GM19468 (cell line): ENCODE measurements around the gene VASH2.
A peak's percentile ranks its signal among the peaks of the same experiment; 100 is the strongest.
"Not testable (repeated sequence)": the region's sequence is repeated elsewhere in the genome, so short reads cannot be mapped to it uniquely, and the experiment has no call there.

Experiments
- ATAC-seq: cut with Tn5 transposase; IDR thresholded peaks from one replicate; pipeline ENCODE4 v1.9.1; 2021; ENCODE audit warnings: mild to moderate bottlenecking, moderate library complexity, moderate number of reproducible peaks; ENCODE audit not compliant: unreplicated experiment; ENCODE audit errors: extremely low read depth

The VASH2 gene

GRCh38 chr1:212950243-212951125 lies at the start of gene VASH2:
Gene VASH2 (plus strand): TSS chr1:212950541. CDS start chr1:212951543, 1,002 bp downstream.
- peak; percentile 91 for ATAC-seq

DNA sequence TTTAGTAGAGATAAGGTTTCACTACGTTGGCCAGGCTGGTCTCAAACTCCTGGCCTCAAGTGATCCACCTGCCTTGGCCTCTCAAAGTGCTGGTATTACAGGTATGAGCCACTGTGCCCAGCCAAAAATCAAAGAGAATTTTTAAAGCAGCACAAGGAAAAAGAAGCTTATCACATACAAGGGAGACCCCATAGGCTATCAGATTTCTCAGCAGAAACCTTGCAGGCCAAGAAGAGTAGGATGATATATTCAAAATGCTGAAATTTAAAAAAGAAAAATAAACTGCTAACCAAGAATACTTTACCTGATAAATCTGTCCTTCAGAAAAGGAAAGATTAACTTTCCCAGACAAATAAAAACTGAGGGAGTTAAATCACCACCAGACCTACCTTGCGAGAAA lies 49.1 kb upstream of the VASH2 start:
- no peak for ATAC-seq

DNA sequence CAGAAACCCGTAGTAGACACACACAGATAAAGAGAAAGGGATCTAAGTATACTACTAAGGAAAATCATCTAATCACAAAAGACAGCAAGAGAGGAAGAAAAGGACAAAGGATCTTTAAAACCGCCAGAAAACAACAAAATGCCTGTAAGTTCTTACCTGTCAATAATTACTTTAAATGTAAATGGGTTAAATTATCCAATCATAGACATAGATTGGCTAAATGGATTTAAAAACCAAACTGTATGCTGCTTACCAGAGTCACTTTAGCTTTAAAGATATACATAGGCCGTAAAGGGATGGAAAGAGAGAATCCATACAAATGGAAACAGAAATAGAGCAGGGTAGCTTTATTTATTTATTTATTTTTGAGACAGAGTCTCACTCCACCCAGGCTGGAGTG lies 48.3 kb upstream of the VASH2 start:
- no peak for ATAC-seq

- ATAC-seq: no peak
Observed at GRCh38 chr1:212903664-212904063, 46.7 kb upstream of the VASH2 start.

- ATAC-seq: not testable (repeated sequence)
Observed at GRCh38 chr1:212908071-212908470, 42.3 kb upstream of the VASH2 start.

DNA sequence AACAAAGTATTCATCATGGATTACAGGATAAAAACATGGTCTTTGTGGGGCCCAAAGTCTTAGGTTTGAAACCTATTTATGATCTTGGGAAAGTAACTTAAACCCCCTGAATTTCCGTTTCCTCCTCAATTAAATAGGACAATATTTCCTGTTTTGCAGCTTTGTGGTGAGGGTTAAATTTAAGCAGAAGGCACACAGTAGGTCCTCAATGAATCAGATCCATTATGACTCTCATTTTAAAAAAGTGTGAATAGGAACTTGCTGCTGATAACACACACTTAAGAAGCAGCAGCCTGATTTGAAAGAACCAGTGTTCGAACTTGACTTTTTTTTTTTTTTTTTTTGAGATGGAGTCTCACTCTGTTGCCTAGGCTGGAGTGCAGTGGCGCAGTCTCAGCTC lies 41.4 kb upstream of the VASH2 start:
- ATAC-seq: no peak

DNA sequence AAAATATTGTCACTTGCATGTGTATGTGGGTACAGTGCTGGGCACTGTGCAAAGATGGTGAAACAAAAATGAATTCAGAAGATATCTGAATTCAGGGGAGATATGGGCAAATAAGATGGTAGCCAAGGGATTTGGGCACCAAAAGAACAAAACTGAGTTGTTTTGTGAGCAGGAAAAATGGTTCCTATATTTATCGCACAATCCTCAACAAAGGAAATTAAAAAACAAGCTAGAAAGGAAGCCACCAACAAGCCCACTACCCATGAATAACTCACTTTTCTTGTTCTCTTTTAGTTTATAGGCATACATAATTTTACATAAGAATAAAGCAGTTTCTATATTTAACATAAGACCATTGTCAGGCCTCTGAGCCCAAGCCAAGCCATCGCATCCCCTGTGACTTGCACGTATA lies 40.7 kb upstream of the VASH2 start:
- no peak for ATAC-seq

GRCh38 chr1:212910213-212910612 lies 40.1 kb upstream of the VASH2 start:
- ATAC-seq: not testable (repeated sequence)

DNA sequence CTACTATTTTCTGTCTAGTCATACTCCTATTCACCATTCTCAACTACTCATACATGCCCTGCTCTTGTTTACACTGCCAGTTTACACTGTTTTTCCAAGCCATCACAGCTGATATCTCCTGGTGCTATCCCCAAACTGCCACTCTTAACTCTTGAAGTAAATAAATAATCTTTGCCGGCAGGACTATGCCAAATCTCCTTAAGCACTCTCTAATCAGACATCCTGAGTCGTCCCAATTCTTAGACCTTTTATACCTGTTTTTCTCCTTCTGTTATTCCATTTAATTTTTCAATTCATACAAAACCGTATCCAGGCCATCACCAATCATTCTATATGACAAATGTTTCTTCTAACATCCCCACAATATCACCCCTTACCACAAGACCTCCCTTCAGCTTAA lies 36.7 kb upstream of the VASH2 start:
- ATAC-seq: not testable (repeated sequence)

DNA sequence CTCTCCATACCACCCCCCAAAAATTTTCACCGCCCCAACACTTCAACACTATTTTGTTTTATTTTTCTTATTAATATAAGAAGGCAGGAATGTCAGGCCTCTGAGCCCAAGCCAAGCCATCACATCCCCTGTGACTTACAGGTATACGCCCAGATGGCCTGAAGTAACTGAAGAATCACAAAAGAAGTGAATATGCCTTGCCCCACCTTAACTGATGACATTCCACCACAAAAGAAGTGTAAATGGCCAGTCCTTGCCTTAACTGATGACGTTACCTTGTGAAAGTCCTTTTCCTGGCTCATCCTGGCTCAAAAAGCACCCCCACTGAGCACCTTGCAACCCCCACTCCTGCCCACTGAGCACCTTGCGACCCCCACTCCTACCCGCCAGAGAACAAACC lies 36.2 kb upstream of the VASH2 start:
- ATAC-seq: not testable (repeated sequence)

GRCh38 chr1:212914789-212915188 lies 35.6 kb upstream of the VASH2 start:
- no peak for ATAC-seq

GRCh38 chr1:212915245-212916091 lies 34.9 kb upstream of the VASH2 start:
- no peak for ATAC-seq

DNA sequence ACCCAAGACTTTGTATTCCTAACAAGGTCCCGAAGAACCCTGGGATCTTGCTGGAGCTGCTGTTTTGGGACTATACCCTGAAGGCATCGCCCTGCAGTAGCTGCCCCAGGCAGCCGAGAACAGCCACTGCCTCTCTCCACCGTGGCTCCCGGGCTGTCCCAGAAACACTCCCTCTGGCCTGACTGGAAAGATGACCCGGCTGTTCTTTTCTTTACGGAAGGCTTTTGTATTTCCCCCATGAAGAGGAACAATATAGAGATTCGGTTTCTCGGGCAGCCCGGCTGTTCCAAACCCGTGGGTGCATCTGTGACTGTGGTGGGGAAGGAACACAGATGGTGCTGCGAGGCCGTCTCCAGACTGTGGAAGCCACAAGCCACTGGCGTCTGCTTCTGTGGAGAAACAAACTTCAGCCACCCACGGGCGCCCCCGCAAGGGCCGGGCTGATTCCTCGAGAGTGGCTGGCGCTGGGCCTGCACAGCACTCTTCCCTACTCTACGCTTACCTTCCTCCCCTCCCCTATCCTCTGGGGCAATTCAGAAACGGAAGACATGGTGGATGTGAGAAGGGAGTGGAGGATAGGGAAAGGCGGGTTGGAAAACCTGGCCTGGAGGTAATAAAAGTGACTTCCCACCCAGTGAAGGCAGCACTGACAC lies 33.7 kb upstream of the VASH2 start:
- ATAC-seq: no peak

DNA sequence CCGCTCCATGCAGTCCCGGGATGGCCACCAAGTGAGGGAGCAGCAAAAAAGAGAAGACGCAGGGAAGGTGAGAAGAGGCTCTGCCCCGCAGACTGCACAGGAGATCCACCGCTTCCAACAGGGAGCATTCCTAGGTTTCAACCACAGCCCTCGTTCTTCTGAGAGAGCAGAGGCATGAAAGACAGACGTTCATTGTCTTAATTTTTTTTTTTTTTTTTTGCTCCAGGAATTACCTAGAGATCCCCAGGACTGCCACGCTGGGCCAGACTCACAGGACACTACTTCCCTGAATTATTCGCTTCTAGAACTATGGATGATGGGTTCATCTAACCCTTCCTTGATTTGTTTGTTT lies 33.2 kb upstream of the VASH2 start:
- no peak for ATAC-seq

GRCh38 chr1:212917858-212918257 lies 32.5 kb upstream of the VASH2 start:
- ATAC-seq: no peak

DNA sequence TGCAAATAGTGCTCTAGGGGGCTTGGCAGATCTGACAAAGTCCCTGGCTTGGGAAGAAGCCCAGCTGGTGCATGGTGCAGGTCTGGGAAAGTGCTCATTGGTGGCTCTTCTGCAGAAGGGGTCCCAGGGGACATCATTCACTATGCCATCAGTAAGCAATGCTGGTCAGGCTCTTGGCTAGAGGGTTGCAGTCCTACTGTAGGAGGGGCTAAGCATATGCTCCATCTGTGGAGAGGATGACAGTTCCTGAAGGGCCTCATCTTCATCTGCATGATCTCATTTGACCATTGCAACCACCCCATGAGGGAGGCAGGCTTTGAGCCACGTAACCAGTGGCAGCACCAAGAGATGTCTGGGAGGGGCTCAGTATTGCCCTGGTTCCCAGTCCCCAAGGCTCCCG lies 31.5 kb upstream of the VASH2 start:
- no peak for ATAC-seq

GRCh38 chr1:212920246-212920645 lies 30.1 kb upstream of the VASH2 start:
- no peak for ATAC-seq

DNA sequence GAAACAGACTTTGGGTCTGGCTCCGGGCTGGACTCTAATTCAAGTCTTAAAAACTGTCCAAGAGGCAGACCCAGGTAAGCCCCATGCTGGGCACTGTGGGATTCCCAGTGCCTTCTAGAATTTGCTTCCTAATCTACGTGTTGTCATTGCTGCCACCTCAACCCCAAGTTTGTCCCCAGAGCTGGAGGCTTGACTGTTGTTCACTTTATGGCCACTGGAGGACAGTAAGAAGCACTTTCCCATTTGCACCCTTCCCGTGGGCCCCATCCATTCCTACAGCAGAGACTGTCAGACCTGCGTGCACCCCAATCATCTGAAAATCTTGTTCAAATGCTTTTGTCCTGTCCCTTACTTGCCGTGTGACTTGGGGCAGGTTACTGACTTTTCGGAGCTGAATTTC lies 29.4 kb upstream of the VASH2 start:
- no peak for ATAC-seq

GRCh38 chr1:212922016-212922415 lies 28.3 kb upstream of the VASH2 start:
- no peak for ATAC-seq

GRCh38 chr1:212926372-212926771 lies 24.0 kb upstream of the VASH2 start:
- ATAC-seq: no peak
